Activated T-cell treated with anti-CD3 and anti-CD28 coated beads, Interleukin-2, amount 50 U/mL, for 24 hours (primary cell): ENCODE results near the gene CD101.

ENCODE experiments used
- DNase-seq: peaks from one replicate; pipeline ENCODE4 v3.0.0-alpha.2; 2020
- H3K27ac Mint-ChIP-seq: 2 replicates; pipeline ENCODE4 v1.8.0; 2020; ENCODE audit warnings: mild to moderate bottlenecking, mixed read lengths
- H3K27me3 Mint-ChIP-seq: 2 replicates; pipeline ENCODE4 v1.8.0; 2020; ENCODE audit warnings: mixed read lengths
- H3K36me3 Mint-ChIP-seq: 2 replicates; pipeline ENCODE4 v1.8.0; 2020; ENCODE audit warnings: low read depth, mixed read lengths
- H3K4me1 Mint-ChIP-seq: 2 replicates; pipeline ENCODE4 v1.8.0; 2020; ENCODE audit warnings: low read depth, mixed read lengths
- H3K4me3 Mint-ChIP-seq: 2 replicates; pipeline ENCODE4 v1.8.0; 2020; ENCODE audit warnings: mild to moderate bottlenecking, moderate library complexity, mixed read lengths
- H3K9me3 Mint-ChIP-seq: 2 replicates; pipeline ENCODE4 v1.8.0; 2020; ENCODE audit warnings: mixed read lengths

Gene CD101

GRCh38 chr1:117015724-117016123, 14.2 kb downstream of the CD101 start:
- Mint-ChIP-seq H3K27ac (peak overlapping the region; percentile 69), H3K27me3 (no peaks in the 10 kb centered on the region), H3K4me3 (peak overlapping the region; percentile 30), H3K36me3 (no peaks in the 10 kb centered on the region), H3K4me1 (peaks cover 50% of the 10 kb centered on the region), H3K9me3 (no peaks in the 10 kb centered on the region)
- DNase-seq = no peak

GRCh38 chr1:117017062-117017461, 15.5 kb downstream of the CD101 start:
- no peaks in the 10 kb centered on the region for H3K27me3 Mint-ChIP-seq
- no peaks in the 10 kb centered on the region for H3K36me3 Mint-ChIP-seq
- DNase-seq = no peak
- no peaks in the 10 kb centered on the region for H3K9me3 Mint-ChIP-seq
- peak overlapping the region; percentile 44 for H3K27ac Mint-ChIP-seq
- H3K4me3 Mint-ChIP-seq = no peak overlapping the region
- peaks cover 50% of the 10 kb centered on the region for H3K4me1 Mint-ChIP-seq

- Mint-ChIP-seq H3K4me3 (no peak overlapping the region), H3K27me3 (no peaks in the 10 kb centered on the region), H3K9me3 (no peaks in the 10 kb centered on the region), H3K36me3 (no peaks in the 10 kb centered on the region), H3K4me1 (peaks cover 50% of the 10 kb centered on the region), H3K27ac (no peak overlapping the region)
- no peak for DNase-seq
Observed at GRCh38 chr1:117017648-117018047, 16.1 kb downstream of the CD101 start.

GRCh38 chr1:117020526-117021156, 19.1 kb downstream of the CD101 start:
- H3K4me3 Mint-ChIP-seq = no peak overlapping the region
- no peaks in the 10 kb centered on the region for H3K9me3 Mint-ChIP-seq
- no peaks in the 10 kb centered on the region for H3K27me3 Mint-ChIP-seq
- peaks cover 27% of the 10 kb centered on the region for H3K4me1 Mint-ChIP-seq
- no peaks in the 10 kb centered on the region for H3K36me3 Mint-ChIP-seq
- no peak overlapping the region for H3K27ac Mint-ChIP-seq
- DNase-seq = no peak

GRCh38 chr1:117022114-117022513, 20.6 kb downstream of the CD101 start:
- no peak for DNase-seq
- Mint-ChIP-seq H3K27ac (no peak overlapping the region), H3K9me3 (no peaks in the 10 kb centered on the region), H3K4me3 (no peak overlapping the region), H3K27me3 (no peaks in the 10 kb centered on the region), H3K4me1 (peaks cover 13% of the 10 kb centered on the region), H3K36me3 (no peaks in the 10 kb centered on the region)

- Mint-ChIP-seq H3K4me3 (no peak overlapping the region), H3K4me1 (peaks cover 6% of the 10 kb centered on the region), H3K27ac (no peak overlapping the region), H3K27me3 (no peaks in the 10 kb centered on the region), H3K36me3 (no peaks in the 10 kb centered on the region), H3K9me3 (no peaks in the 10 kb centered on the region)
- DNase-seq = no peak
Observed at GRCh38 chr1:117025568-117025967, 24.0 kb downstream of the CD101 start.

GRCh38 chr1:117026361-117026760, 24.8 kb downstream of the CD101 start:
- no peak for DNase-seq
- Mint-ChIP-seq H3K27me3 (no peaks in the 10 kb centered on the region), H3K4me1 (peaks cover 11% of the 10 kb centered on the region), H3K4me3 (no peak overlapping the region), H3K36me3 (no peaks in the 10 kb centered on the region), H3K27ac (no peak overlapping the region), H3K9me3 (no peaks in the 10 kb centered on the region)

GRCh38 chr1:117029685-117030084, 28.1 kb downstream of the CD101 start:
- no peak for DNase-seq
- H3K4me3 Mint-ChIP-seq = no peak overlapping the region
- no peaks in the 10 kb centered on the region for H3K27me3 Mint-ChIP-seq
- no peaks in the 10 kb centered on the region for H3K9me3 Mint-ChIP-seq
- no peak overlapping the region for H3K27ac Mint-ChIP-seq
- peaks cover 17% of the 10 kb centered on the region for H3K4me1 Mint-ChIP-seq
- H3K36me3 Mint-ChIP-seq = no peaks in the 10 kb centered on the region

- Mint-ChIP-seq H3K4me1 (peaks cover 17% of the 10 kb centered on the region), H3K27me3 (no peaks in the 10 kb centered on the region), H3K36me3 (no peaks in the 10 kb centered on the region), H3K9me3 (no peaks in the 10 kb centered on the region), H3K4me3 (no peak overlapping the region), H3K27ac (no peak overlapping the region)
- no peak for DNase-seq
Observed at GRCh38 chr1:117030271-117030877, 28.8 kb downstream of the CD101 start.

GRCh38 chr1:117032266-117032665, 30.7 kb downstream of the CD101 start:
- no peak for DNase-seq
- Mint-ChIP-seq H3K4me3 (no peak overlapping the region), H3K9me3 (no peaks in the 10 kb centered on the region), H3K27ac (no peak overlapping the region), H3K27me3 (no peaks in the 10 kb centered on the region), H3K4me1 (peaks cover 17% of the 10 kb centered on the region), H3K36me3 (no peaks in the 10 kb centered on the region)

GRCh38 chr1:117032681-117033539, 31.4 kb downstream of the CD101 start:
- no peaks in the 10 kb centered on the region for H3K36me3 Mint-ChIP-seq
- no peaks in the 10 kb centered on the region for H3K9me3 Mint-ChIP-seq
- H3K4me3 Mint-ChIP-seq = no peak overlapping the region
- peaks cover 17% of the 10 kb centered on the region for H3K4me1 Mint-ChIP-seq
- no peaks in the 10 kb centered on the region for H3K27me3 Mint-ChIP-seq
- no peak overlapping the region for H3K27ac Mint-ChIP-seq
- no peak for DNase-seq

GRCh38 chr1:117033772-117034171, 32.2 kb downstream of the CD101 start:
- no peak for DNase-seq
- no peak overlapping the region for H3K4me3 Mint-ChIP-seq
- no peak overlapping the region for H3K27ac Mint-ChIP-seq
- no peaks in the 10 kb centered on the region for H3K36me3 Mint-ChIP-seq
- H3K4me1 Mint-ChIP-seq = peaks cover 17% of the 10 kb centered on the region
- no peaks in the 10 kb centered on the region for H3K9me3 Mint-ChIP-seq
- H3K27me3 Mint-ChIP-seq = no peaks in the 10 kb centered on the region

GRCh38 chr1:117034791-117035290, 33.3 kb downstream of the CD101 start:
- Mint-ChIP-seq H3K4me3 (no peak overlapping the region), H3K9me3 (no peaks in the 10 kb centered on the region), H3K36me3 (no peaks in the 10 kb centered on the region), H3K27ac (no peak overlapping the region), H3K4me1 (peaks cover 15% of the 10 kb centered on the region), H3K27me3 (no peaks in the 10 kb centered on the region)
- DNase-seq = no peak

- Mint-ChIP-seq H3K36me3 (no peaks in the 10 kb centered on the region), H3K4me1 (peaks cover 6% of the 10 kb centered on the region), H3K4me3 (no peak overlapping the region), H3K27ac (no peak overlapping the region), H3K9me3 (no peaks in the 10 kb centered on the region), H3K27me3 (no peaks in the 10 kb centered on the region)
- no peak for DNase-seq
Observed at GRCh38 chr1:117036018-117036461, 34.5 kb downstream of the CD101 start.

GRCh38 chr1:117037802-117038201, 36.2 kb downstream of the CD101 start:
- Mint-ChIP-seq H3K27me3 (no peaks in the 10 kb centered on the region), H3K4me3 (no peak overlapping the region), H3K27ac (no peak overlapping the region), H3K9me3 (peaks cover 3% of the 10 kb centered on the region), H3K36me3 (no peaks in the 10 kb centered on the region), H3K4me1 (peaks cover 5% of the 10 kb centered on the region)
- no peak for DNase-seq
